HG02840 (cell line): ENCODE results near the gene FBXO38.

Source experiments
- ATAC-seq: cut with Tn5 transposase; IDR thresholded peaks from one replicate; pipeline ENCODE4 v1.9.1; 2021; ENCODE audit warnings: mild to moderate bottlenecking, moderate library complexity, moderate number of reproducible peaks; ENCODE audit not compliant: unreplicated experiment, low FRiP score

FBXO38 gene

DNA sequence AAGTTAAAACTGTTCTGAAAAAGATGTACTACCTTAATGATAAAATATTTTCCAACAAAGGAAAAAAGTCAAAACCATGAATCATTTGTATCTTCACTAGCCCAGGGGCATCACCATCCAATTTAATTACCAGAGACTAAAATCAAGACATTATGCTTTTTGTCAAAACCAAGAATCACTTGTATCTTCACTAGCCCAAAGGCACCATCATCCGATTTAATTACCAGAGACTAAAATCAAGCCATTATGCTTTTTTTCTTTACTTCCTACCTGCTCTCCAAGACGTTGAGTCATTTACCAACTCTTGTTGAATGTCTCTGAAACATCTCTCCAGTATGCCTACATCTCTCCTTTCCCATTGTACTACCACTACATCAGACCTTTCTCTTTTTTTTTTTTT lies 37.9 kb downstream of the FBXO38 start:
- no peak for ATAC-seq

DNA sequence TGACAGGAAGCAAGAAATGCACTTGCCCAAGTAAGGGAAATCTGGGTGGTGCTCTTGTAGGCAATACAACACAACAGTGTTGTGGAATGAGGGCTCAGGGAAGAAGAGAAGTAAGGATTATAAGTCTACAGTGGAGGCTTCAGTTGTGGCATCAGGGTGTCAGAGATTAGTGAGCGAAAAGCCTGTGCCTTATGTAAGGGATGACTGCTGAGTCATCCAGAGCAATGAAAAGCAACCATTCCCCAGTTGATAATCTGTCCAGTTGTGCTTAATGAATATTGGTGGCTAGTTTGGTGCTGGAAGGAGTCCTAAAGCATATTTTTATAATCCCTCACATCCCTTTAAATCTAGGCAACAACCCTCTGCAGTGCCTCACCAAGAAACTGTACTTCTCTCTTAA lies 42.0 kb downstream of the FBXO38 start:
- no peak for ATAC-seq

GRCh38 chr5:148426514-148426913 lies 42.8 kb downstream of the FBXO38 start:
- ATAC-seq: no peak

GRCh38 chr5:148427370-148428042 lies 43.7 kb downstream of the FBXO38 start:
- no peak for ATAC-seq

DNA sequence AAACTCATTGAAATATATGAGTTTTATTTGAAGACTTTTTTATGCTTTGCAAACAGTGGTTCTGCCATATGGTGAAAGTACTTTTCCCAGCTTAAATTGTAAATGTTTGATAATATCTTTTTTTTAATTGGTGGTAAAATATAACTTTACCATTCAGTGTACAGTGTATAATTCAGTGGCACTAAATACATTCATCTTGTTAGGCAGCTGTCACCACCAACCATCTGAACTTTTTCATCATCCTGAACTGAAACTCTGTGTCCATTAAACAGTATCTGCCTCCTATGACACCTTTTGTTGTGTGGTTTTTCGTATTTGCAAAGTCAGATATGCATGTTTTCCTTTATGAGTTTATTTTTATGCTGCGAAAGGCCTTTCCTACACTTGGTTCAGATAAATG lies 45.1 kb downstream of the FBXO38 start:
- no peak for ATAC-seq

DNA sequence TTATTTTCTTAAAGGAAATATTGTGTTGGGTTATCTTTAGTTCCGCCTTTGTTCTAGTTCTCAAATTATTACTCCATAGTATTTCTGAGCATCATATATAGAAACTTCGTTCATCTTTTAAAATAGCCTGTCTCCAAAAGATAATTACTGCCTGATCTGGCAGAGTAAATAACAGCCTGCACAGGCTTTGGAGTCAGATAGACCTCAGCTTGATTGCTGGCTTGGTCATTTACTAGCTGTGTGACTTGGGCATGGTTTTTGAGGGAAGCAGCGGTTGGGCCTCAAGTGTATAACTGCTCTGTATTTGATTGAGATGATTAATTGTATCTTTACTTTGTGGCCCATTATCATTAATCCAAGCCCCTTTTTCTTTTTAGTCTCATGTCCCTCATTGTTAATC lies 50.1 kb downstream of the FBXO38 start:
- no peak for ATAC-seq

GRCh38 chr5:148436029-148436428 lies 52.3 kb downstream of the FBXO38 start:
- no peak for ATAC-seq

GRCh38 chr5:148437249-148437648 lies 53.5 kb downstream of the FBXO38 start:
- ATAC-seq: no peak

GRCh38 chr5:148438933-148439332 lies 55.2 kb downstream of the FBXO38 start:
- no peak for ATAC-seq

GRCh38 chr5:148443241-148443640 lies 59.5 kb downstream of the FBXO38 start:
- ATAC-seq: no peak

DNA sequence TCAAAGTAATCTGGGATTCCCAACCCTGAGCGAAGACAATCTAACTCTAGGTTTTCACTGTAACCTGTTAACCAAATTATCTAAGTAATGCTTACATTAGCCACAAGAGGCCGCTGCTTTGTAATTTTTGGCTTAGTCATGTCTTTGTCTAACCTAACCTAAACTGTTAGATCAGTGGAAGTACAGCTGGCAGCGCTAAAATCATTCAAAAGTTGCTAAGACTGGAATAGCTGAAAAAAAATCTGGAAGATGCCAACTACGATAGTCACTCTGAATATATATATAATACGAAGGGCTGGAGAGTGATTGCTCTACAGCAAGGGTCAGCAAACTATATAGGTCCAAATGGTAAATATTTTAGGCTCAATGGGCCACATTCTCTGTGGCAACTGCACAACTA lies 60.2 kb downstream of the FBXO38 start:
- ATAC-seq: peak; percentile 62

GRCh38 chr5:148445578-148445977 lies 61.8 kb downstream of the FBXO38 start:
- ATAC-seq: no peak

DNA sequence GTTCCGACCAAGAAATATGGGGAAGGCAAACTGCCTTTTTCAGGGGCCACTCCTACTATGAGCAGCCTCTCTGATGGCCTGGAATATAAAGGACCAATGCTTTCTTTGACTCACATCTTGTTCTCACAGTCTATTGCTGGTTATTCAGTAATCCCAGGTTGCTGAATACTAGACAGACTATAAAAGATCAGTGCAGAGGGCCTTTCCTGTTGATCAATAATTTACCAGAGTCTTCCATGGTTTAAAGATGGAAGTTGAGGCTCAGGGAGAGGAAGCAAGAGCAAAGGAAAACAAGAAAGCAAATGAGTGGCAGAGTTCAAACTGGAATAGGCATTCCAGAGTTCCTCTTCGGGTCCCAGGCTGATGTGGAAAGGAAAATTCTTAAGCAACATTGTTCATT lies 62.9 kb downstream of the FBXO38 start:
- no peak for ATAC-seq

DNA sequence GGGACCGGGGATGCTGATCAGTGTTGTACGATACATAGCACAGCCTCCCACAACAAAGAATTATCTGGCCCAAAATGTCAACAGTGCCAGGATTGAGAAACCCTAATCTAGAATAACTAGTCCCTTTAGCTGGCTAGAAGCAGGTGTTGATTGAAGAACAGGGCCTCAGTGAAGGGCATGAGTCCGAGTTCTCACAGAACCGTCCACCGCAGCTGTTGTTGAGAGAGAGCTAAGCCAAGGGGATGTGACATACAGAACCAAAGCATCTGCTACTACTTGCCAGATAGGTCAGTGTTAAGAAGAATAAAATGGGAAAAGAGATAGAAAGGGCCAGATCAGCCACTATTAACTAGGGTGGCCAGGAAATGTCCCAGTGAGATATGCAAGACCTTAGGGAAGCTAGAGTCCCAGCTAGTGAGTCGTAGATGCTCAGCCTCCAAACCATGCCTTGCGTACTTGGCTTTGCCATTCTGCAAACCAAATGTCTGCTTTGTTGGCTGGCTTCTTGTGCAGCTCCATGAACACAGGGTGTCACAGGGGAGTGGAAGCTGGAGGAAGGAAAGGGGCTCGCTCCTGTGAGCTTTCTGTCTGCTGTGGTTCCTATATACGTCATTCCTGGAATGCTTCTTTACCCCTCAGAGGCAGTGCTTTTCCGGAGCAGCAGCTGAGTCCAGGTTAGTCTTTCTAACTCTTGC lies 68.9 kb downstream of the FBXO38 start:
- ATAC-seq: no peak

- no peak for ATAC-seq
Measured at GRCh38 chr5:148454576-148454975, 70.8 kb downstream of the FBXO38 start.

DNA sequence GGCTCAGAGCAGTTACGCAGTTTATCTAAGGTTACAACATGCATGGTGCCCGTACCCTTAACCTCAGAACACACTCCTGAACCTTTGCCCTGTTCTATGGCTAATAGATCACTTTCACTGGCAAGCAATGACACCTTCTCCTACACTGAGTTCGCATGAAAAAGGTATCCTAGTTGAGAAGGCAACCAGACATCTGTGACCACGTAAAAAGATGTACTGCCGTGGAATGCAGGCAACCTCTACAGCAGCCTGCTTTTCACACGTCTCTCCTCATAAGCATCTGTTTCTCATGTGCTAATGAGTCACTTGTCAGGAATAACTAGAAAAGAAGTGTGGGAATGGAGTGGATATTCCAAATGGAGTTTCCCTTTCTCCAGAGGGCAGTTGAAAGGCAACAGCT lies 71.4 kb downstream of the FBXO38 start:
- ATAC-seq: no peak

DNA sequence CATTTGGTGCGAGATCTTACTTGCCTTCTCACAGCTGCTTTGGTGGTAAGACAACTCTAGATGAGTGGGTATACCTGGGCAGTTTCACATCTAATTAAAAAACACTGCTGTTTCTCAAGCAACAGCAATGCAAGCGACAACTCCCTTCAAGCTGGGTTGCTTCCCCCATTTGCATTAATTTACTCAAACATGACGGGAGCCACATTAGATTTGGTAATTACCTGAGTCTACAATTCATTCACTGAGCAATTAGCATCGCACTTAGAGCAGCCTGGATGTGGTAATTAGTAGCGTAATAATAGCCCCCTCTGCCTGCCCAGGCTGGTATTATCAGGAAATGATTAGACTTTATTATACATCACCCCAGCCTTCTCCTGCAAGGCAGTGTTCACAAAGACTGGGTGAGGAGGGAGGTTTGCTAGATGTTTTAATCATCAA lies 73.4 kb downstream of the FBXO38 start:
- no peak for ATAC-seq

- ATAC-seq: no peak
Measured at GRCh38 chr5:148458036-148458888, 74.5 kb downstream of the FBXO38 start.

- ATAC-seq: no peak
Measured at GRCh38 chr5:148459669-148460068, 75.9 kb downstream of the FBXO38 start.

DNA sequence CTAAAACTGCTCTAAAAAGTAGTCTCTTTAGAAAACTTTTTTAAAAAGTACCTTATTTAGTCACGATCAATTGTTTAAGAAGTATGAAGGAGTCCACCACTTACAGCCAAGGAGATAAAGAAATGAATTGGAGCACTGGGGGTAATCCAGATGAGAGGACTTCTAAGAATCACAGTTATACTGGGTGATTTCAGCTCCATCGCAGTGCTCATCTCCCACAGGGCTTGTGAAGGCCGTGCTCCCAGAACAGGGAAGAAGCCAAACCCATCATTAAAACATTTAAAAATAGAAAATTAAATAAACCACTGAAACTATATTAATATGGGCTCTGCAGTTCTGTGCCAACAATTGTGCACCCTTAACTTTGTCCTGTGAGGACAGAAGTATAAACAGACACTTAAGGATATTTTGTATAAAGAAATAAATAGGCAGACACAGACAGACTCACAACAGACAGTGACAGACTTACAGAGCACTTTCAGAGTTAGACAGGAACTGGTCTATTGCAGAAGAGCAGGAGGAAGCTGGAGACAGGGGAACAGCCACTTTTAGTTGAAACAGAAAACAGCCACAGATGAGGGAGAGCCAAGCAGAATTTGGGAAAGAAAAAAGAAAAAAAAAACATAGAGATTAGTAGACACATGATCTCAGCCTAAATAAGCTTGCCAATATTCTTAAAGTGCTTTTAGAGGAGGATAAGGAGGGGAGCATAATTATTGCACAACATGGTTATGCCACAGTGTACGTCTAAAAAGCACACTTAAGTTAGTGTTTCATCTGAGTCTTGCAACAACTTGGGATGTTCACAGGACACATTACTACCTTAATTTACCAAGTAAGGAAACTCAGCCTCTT lies 81.8 kb downstream of the FBXO38 start:
- no peak for ATAC-seq

DNA sequence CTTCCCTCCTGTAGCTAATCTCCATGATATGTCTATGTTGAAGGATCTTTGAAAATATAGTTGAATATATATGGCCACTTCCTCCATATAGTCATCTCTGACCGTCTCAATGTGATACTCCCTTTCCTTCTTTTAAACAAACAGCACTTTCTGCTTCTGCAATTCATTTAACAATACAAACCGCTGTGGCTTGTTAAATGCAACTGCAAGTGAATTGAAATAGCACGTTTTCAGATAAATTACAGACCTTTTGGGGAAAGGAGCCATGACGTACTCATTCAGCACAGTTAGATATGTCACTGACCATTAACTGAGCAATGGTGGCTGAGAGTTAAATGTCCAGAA lies 82.5 kb downstream of the FBXO38 start:
- ATAC-seq: no peak
